ENCODE measurements around the gene TSPAN4. TPM values are rescaled to one million over a fixed set of nuclear protein-coding genes. Genes with fewer than 3 reads are reported as not detected.

Gene TSPAN4
- total and polyA plus RNA-seq, 11 donors: 22.7 to 93.0 (median 31.3) TPM

DNA sequence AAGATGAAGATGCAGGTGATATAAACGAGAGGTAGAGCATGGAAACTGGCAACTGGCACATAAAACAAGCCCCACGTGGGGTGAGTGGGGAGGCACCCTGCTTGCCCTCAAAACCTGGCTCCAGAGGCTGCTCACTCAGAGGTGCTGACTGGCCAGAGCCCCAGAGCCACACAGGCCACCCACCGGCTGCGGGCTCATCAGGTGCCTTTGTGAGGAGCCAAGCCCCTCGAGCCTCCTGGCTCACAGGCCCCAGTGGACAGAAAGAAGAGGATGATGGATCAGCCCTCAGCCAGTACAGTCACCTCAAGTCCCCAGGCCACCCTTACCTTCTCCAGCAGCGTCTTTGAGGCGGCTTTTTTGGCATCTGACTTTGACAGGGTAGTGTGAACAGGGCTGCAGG is 61.7 kb downstream of the TSPAN4 start:
- intact Hi-C loops (cut with DNase I): loop anchor here in 2 of 10 donors (5.0 to 10.0 kb wide), 2 partner anchors 50 to 143 kb away; no protein-coding TSS in a partner anchor
- 94 to 97% (median 96%) methylated on average over 7 of the region's 7 CpGs for WGBS, 4 donors
- H3K4me3 ChIP-seq: no peak overlapping the region

DNA sequence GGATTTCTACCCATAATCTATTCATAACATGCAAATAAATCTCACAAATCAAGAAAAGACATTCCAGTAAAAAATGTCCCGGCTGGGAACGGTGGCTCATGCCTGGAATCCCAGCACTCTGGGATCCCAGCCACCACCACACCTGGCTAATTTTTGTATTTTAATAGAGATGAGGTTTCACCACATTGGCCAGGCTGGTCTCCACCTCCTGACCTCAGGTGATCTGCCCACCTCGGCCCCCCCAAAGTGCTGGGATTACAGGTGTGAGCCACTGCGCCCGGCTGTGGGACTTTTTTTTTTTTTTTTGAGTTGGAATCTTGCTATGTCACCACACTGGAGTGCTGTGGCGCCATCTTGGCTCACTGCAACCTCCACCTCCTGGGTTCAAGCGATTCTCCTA is 63.3 kb downstream of the TSPAN4 start:
- 83 to 92% (median 86%) methylated on average over 7 of the region's 7 CpGs for WGBS, 4 donors
- Histone ChIP-seq H3K4me3 (no peak overlapping the region), H3K27me3 (no peaks in the 10 kb centered on the region), H3K36me3 (peaks cover 0 to 40% (median 34%) of the 10 kb centered on the region in 9 donors), H3K27ac (no peak overlapping the region), H3K9me3 (no peaks in the 10 kb centered on the region), H3K4me1 (peaks cover 0 to 13% (median 7%) of the 10 kb centered on the region in 12 donors)
- ATAC-seq (no peak), DNase-seq (no peak)
- intact Hi-C loops (cut with DNase I): loop anchor here in 1 of 10 donors (10.0 kb wide), 1 partner anchor 51 kb away; no protein-coding TSS in a partner anchor
- no peak for TF ChIP-seq POLR2A (IDR thresholded peaks at IDR 0.05)
- TF ChIP-seq, protein P1, sequence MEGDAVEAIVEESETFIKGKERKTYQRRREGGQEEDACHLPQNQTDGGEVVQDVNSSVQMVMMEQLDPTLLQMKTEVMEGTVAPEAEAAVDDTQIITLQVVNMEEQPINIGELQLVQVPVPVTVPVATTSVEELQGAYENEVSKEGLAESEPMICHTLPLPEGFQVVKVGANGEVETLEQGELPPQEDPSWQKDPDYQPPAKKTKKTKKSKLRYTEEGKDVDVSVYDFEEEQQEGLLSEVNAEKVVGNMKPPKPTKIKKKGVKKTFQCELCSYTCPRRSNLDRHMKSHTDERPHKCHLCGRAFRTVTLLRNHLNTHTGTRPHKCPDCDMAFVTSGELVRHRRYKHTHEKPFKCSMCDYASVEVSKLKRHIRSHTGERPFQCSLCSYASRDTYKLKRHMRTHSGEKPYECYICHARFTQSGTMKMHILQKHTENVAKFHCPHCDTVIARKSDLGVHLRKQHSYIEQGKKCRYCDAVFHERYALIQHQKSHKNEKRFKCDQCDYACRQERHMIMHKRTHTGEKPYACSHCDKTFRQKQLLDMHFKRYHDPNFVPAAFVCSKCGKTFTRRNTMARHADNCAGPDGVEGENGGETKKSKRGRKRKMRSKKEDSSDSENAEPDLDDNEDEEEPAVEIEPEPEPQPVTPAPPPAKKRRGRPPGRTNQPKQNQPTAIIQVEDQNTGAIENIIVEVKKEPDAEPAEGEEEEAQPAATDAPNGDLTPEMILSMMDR (IDR thresholded peaks at IDR 0.05): no peak

More for the DNA sequence above, 61.7 kb downstream of the TSPAN4 start:
- H3K27ac ChIP-seq: no peak overlapping the region
- peaks cover 0 to 2% (median under 1%) of the 10 kb centered on the region in 12 donors for H3K4me1 ChIP-seq
- no peak for DNase-seq
- ATAC-seq: no peak
- peaks cover 0 to 56% (median 50%) of the 10 kb centered on the region in 9 donors for H3K36me3 ChIP-seq
- H3K9me3 ChIP-seq: no peaks in the 10 kb centered on the region
- H3K27me3 ChIP-seq: no peaks in the 10 kb centered on the region
- TF ChIP-seq, protein P1 (IDR thresholded peaks at IDR 0.05): no peak
- TF ChIP-seq POLR2A (IDR thresholded peaks at IDR 0.05): no peak

DNA sequence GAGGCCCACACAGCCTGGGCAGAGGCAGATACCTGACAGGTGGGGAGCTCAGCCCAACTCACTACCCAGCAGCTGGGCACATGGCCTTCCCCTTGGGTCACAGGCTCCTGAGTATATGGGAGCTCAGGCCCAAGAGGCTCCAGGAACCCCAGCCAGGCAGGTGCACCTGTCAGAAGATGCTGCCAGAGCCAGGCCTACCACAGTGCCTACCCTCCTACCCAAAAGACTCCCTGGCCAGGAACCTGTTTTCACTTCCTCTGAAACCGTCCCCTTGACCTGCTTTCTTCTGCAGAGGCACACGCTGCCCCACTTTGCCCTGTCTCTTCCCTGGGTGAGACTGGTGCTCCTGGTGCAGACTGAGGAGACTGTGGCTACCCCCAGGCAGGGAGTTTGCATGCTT is 65.0 kb downstream of the TSPAN4 start:
- Histone ChIP-seq H3K4me1 (peaks cover 0 to 24% (median 13%) of the 10 kb centered on the region in 12 donors), H3K36me3 (peaks cover 0 to 23% (median 17%) of the 10 kb centered on the region in 9 donors), H3K27me3 (no peaks in the 10 kb centered on the region), H3K27ac (no peak overlapping the region), H3K4me3 (no peak overlapping the region), H3K9me3 (no peaks in the 10 kb centered on the region)
- no peak for ATAC-seq
- intact Hi-C loops (cut with DNase I): loop anchor here in 1 of 10 donors (10.0 kb wide), 1 partner anchor 53 kb away; no protein-coding TSS in a partner anchor
- WGBS, 4 donors: 90 to 100% (median 93%) methylated on average over 2 of the region's 2 CpGs
- DNase-seq: no peak
- no peak for TF ChIP-seq POLR2A (IDR thresholded peaks at IDR 0.05)
- TF ChIP-seq, protein P1 (IDR thresholded peaks at IDR 0.05): no peak

DNA sequence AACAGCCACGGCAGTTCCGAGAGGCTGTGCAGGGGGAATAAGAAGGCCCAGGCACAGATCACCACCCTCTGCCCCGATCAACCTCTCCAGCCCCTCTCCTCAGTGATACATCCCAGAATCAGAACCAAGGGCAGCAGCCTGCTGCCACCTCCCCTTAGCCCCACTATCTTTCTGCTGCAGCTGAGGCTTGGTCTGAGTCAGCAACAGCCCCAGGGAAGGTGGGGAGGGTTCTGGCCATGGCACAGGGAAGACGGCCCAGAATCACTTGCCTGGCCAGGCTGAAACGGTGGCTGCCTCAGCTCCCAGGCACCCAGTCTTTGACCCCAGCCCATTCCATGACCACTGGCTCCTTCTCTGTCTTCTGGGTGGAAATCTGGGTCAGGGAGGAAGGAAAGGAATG is 65.6 kb downstream of the TSPAN4 start:
- Histone ChIP-seq H3K4me1 (peaks cover 0 to 24% (median 13%) of the 10 kb centered on the region in 12 donors), H3K27me3 (no peaks in the 10 kb centered on the region), H3K9me3 (no peaks in the 10 kb centered on the region), H3K4me3 (no peak overlapping the region), H3K27ac (no peak overlapping the region), H3K36me3 (peaks cover 0 to 17% (median 11%) of the 10 kb centered on the region in 9 donors)
- ATAC-seq (no peak), DNase-seq (no peak)
- WGBS, 4 donors: 86 to 97% (median 88%) methylated on average over 4 to 5 of the region's 5 CpGs
- intact Hi-C loops (cut with DNase I): loop anchor here in 1 of 10 donors (10.0 kb wide), 1 partner anchor 53 kb away; no protein-coding TSS in a partner anchor
- TF ChIP-seq, protein P1 (IDR thresholded peaks at IDR 0.05): no peak
- TF ChIP-seq POLR2A (IDR thresholded peaks at IDR 0.05): no peak

Data from heart left ventricle (tissue), 16 donors.